ENCODE data around the gene CTR9.

CTR9 gene

GRCh38 chr11:10730151-10730550 lies 20.9 kb upstream of the CTR9 start:
- H3F3A ChIP-seq (ENCODE audit: insufficient read depth, low read length) = no peaks in the 10 kb centered on the region
- no peaks in the 10 kb centered on the region for H3K4me1 ChIP-seq (ENCODE audit: low read length)
- no peak for DNase-seq
- H3K27me3 ChIP-seq (replicated peaks; ENCODE audit: insufficient read depth, low read length) = no peaks in the 10 kb centered on the region
- no peaks in the 10 kb centered on the region for H3K36me3 ChIP-seq (replicated peaks; ENCODE audit: insufficient read depth, low read length)
- no peak overlapping the region for H3K4me2 ChIP-seq (ENCODE audit: low read depth, low read length)
- H3K79me2 ChIP-seq (ENCODE audit: low read length) = no peaks in the 10 kb centered on the region
- no peak overlapping the region for H2AFZ ChIP-seq (ENCODE audit: low read length)
- TF ChIP-seq EZH2 (optimal IDR thresholded peaks at IDR 0.05; ENCODE audit: low read depth, low read length) (no peak), EZH2phosphoT487 (IDR thresholded peaks at IDR 0.05; ENCODE audit: low read length) (no peak)
- TF ChIP-seq, protein P1, sequence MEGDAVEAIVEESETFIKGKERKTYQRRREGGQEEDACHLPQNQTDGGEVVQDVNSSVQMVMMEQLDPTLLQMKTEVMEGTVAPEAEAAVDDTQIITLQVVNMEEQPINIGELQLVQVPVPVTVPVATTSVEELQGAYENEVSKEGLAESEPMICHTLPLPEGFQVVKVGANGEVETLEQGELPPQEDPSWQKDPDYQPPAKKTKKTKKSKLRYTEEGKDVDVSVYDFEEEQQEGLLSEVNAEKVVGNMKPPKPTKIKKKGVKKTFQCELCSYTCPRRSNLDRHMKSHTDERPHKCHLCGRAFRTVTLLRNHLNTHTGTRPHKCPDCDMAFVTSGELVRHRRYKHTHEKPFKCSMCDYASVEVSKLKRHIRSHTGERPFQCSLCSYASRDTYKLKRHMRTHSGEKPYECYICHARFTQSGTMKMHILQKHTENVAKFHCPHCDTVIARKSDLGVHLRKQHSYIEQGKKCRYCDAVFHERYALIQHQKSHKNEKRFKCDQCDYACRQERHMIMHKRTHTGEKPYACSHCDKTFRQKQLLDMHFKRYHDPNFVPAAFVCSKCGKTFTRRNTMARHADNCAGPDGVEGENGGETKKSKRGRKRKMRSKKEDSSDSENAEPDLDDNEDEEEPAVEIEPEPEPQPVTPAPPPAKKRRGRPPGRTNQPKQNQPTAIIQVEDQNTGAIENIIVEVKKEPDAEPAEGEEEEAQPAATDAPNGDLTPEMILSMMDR (IDR thresholded peaks at IDR 0.05; ENCODE audit: low read length) = no peak
- no peaks in the 10 kb centered on the region for H4K20me1 ChIP-seq (ENCODE audit: insufficient read depth, low read length)
- H3K9me3 ChIP-seq (replicated peaks; ENCODE audit: insufficient read depth, low read length) = no peaks in the 10 kb centered on the region
- no peaks in the 10 kb centered on the region for H3K9me2 ChIP-seq (replicated peaks; ENCODE audit: insufficient read depth, low read length)
- no peak overlapping the region for H3K9ac ChIP-seq (ENCODE audit: low read length)
- H3K4me3 ChIP-seq (ENCODE audit: low read length) = no peak overlapping the region
- no peak overlapping the region for H3K27ac ChIP-seq (ENCODE audit: low read length)

- Histone ChIP-seq H3K4me3 (ENCODE audit: low read length) (no peak overlapping the region), H3K9me2 (replicated peaks; ENCODE audit: insufficient read depth, low read length) (no peaks in the 10 kb centered on the region), H3K9ac (ENCODE audit: low read length) (no peak overlapping the region), H3K36me3 (replicated peaks; ENCODE audit: insufficient read depth, low read length) (no peaks in the 10 kb centered on the region), H3K9me3 (replicated peaks; ENCODE audit: insufficient read depth, low read length) (no peaks in the 10 kb centered on the region), H2AFZ (ENCODE audit: low read length) (no peak overlapping the region), H3K27ac (ENCODE audit: low read length) (no peak overlapping the region), H3K79me2 (ENCODE audit: low read length) (no peaks in the 10 kb centered on the region), H3K4me2 (ENCODE audit: low read depth, low read length) (no peak overlapping the region), H3K27me3 (replicated peaks; ENCODE audit: insufficient read depth, low read length) (no peaks in the 10 kb centered on the region), H3K4me1 (ENCODE audit: low read length) (no peaks in the 10 kb centered on the region; the same call in 1 of the 2 replicates), H4K20me1 (ENCODE audit: insufficient read depth, low read length) (no peaks in the 10 kb centered on the region), H3F3A (ENCODE audit: insufficient read depth, low read length) (no peaks in the 10 kb centered on the region)
- TF ChIP-seq, protein P1 (IDR thresholded peaks at IDR 0.05; ENCODE audit: low read length) = no peak
- TF ChIP-seq EZH2 (optimal IDR thresholded peaks at IDR 0.05; ENCODE audit: low read depth, low read length) (no peak), EZH2phosphoT487 (IDR thresholded peaks at IDR 0.05; ENCODE audit: low read length) (no peak)
- no peak for DNase-seq
Measured at GRCh38 chr11:10731064-10731680, 19.9 kb upstream of the CTR9 start.

DNA sequence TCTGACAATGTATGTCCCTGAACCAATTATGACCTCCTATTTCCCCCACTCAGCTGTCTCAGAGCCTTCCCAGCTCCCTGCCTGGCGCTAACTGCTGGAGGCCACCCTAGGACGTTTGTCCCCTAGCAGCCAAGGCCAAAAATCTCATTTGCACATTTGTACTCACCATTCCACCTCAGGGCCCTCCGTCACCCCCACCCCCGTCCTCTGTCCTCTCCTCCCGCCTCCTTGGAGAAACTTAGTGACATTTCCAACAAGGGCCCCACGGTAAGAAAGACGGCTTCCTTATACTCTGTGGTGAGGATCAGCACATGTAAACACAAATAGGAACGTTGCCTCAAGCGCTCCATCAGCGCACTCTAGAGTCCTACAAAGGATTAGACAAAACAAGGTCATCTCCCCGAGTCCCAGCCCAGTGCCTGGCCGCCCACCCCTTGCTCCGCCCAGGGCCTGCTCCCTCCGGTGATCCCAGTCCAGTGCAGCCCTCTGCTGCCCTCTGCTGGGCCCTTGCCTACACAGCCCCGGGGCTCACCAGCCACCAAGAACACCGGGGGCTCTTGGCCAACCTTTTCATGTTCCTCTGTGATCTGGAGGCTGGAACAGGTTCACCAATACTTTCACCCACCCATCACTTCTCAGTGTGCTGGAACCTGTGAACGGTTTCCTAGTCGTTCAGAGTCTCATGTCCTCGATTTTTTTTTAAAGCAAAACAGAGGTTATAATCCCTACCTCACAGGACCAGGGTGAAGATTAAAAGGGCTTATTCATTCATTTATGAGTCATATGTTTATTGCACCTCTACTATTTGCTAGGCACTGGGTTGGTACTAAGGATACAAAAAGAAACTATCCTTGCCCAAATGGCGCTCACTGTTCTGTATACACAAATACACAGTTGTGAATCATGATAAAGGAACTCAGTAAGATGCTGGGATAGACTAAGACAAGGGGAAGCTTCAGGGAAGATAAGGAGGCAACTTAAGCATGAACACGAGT lies 15.3 kb upstream of the CTR9 start:
- Histone ChIP-seq H3K4me2 (ENCODE audit: low read depth, low read length) (peak overlapping the region; percentile 68), H3K9me3 (replicated peaks; ENCODE audit: insufficient read depth, low read length) (no peaks in the 10 kb centered on the region), H2AFZ (ENCODE audit: low read length) (peak overlapping the region; percentile 70), H3K4me3 (ENCODE audit: low read length) (peak overlapping the region; percentile 30; the same call in 1 of the 2 replicates), H3K36me3 (replicated peaks; ENCODE audit: insufficient read depth, low read length) (no peaks in the 10 kb centered on the region), H3K4me1 (ENCODE audit: low read length) (no peaks in the 10 kb centered on the region; the same call in 1 of the 2 replicates), H3K9ac (ENCODE audit: low read length) (peak overlapping the region; percentile 23; the same call in 1 of the 2 replicates), H4K20me1 (ENCODE audit: insufficient read depth, low read length) (no peaks in the 10 kb centered on the region), H3K9me2 (replicated peaks; ENCODE audit: insufficient read depth, low read length) (no peaks in the 10 kb centered on the region), H3K27ac (ENCODE audit: low read length) (no peak overlapping the region), H3K27me3 (replicated peaks; ENCODE audit: insufficient read depth, low read length) (no peaks in the 10 kb centered on the region), H3K79me2 (ENCODE audit: low read length) (no peaks in the 10 kb centered on the region), H3F3A (ENCODE audit: insufficient read depth, low read length) (no peaks in the 10 kb centered on the region)
- no peak for TF ChIP-seq EZH2 (optimal IDR thresholded peaks at IDR 0.05; ENCODE audit: low read depth, low read length)
- TF ChIP-seq, protein P1 (IDR thresholded peaks at IDR 0.05; ENCODE audit: low read length) = peak; percentile 99
- DNase-seq = peak; percentile 96
